GM21381 (cell line): ENCODE results near the gene MYRF.

ENCODE experiments used
- ATAC-seq: cut with Tn5 transposase; IDR thresholded peaks from one replicate; pipeline ENCODE4 v1.9.1; 2021; ENCODE audit warnings: mild to moderate bottlenecking, moderate library complexity; ENCODE audit not compliant: unreplicated experiment

MYRF gene

DNA sequence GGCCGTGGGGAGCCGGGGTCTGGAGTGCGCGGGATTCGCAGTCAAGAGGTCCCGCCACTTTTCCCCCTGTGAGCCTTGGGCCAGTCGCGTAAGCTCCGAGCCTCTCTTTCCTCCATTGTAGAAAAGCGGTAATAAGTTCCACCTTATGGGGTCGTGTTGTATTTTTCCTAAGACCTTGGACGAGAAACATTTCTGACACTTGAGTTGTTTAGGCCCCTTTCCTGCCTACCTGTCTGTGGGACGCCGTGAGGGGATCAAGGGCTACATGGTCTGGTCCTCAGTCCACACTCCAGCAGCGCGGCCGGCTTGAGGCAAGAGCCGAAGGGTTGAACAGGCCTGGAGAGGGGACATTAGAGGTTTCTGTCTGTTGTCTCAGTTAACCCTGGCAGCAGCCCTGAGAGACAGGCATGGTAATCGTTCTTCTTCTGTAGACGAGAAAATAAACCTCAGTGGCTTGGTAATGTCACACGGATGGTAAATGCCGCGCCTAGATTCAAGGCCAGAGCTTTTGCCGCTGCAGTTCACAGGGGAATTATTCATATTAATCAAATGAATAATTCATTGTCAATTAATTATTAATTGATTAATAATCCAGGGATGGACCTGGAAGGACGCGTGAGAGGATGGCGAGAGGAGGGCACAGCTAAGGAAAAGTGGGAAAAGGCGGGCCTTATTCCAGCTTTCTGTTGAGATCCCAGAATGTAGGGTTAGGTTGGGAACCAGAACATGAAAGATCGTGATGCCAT, 40.8 kb downstream of the MYRF start:
- peak; percentile 27 for ATAC-seq

DNA sequence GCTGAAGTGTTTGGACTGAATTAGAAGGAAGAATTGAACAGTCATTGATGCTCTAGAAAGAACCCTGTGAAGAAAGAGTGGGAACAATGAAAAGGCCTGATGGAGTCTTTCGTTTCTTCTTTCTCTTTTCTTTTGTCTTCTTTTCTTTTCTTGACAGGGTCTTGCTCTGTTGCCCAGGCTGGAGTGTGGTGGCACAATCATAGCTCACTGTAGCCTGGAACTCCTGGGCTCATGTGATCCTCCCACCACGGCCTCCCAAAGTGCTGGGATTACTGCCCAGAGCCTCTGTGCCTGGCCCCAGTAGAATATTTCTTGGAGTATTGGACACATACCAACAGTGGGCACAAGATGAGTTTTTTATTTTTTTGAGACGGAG, 41.4 kb downstream of the MYRF start:
- ATAC-seq: no peak

DNA sequence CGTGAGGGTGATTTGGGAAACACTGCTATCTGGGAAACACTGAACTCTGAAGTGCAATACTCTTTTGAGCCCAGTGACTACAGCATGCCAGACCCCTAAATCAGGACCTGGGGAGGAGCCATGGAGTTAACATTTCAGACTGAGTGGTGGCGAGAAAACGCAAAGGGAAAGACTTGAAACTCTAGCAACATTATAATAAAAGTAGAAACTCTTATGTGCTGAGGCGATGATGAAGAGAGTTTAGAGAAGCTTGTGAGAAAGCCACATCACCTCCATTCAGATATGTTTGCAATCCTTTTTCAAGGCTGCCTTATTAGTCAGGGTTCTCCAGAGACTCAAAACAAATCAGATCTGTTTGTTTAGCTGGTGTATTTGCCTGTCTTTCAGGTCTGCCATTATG, 42.1 kb downstream of the MYRF start:
- no peak for ATAC-seq

DNA sequence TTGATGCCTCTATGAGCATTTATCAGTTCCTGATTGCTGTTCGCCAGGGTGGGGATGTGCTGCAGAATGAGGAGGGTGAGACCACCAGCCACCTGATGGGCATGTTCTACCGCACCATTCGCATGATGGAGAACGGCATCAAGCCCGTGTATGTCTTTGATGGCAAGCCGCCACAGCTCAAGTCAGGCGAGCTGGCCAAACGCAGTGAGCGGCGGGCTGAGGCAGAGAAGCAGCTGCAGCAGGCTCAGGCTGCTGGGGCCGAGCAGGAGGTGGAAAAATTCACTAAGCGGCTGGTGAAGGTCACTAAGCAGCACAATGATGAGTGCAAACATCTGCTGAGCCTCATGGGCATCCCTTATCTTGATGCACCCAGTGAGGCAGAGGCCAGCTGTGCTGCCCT, 43.0 kb downstream of the MYRF start:
- ATAC-seq: no peak

DNA sequence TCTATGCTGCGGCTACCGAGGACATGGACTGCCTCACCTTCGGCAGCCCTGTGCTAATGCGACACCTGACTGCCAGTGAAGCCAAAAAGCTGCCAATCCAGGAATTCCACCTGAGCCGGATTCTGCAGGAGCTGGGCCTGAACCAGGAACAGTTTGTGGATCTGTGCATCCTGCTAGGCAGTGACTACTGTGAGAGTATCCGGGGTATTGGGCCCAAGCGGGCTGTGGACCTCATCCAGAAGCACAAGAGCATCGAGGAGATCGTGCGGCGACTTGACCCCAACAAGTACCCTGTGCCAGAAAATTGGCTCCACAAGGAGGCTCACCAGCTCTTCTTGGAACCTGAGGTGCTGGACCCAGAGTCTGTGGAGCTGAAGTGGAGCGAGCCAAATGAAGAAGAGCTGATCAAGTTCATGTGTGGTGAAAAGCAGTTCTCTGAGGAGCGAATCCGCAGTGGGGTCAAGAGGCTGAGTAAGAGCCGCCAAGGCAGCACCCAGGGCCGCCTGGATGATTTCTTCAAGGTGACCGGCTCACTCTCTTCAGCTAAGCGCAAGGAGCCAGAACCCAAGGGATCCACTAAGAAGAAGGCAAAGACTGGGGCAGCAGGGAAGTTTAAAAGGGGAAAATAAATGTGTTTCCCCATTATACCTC, 43.6 kb downstream of the MYRF start:
- no peak for ATAC-seq

DNA sequence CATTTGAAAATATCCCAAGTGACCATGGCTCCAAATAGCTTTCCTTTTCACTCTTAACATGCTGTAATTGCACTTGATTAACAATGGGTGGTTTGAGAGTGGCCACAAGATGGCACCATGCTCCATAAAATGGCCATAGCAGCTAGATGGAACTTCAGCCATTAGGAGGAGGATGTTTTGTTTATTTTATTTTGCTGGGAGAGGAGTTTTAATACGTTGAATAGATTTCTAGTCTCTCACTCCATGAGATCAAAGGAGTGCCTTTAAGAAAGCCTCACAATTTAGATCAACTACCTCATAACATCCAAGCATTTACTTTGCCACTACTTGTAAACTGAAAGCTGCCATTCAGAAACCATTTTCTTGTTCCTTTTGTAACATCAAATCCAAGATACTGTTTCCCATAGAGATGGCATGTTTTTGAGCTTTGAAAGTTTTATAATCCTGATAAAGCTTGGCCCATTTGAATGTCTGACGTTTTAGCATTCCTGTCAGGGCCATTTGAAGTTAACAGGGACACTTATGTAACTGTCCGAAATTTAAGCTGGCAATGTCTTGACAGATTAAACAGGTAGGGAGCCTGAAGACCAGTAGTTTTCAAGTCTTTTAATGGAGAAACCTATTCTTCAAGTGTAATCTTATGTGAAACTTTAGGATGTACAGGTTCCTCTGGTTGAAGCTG, 45.0 kb downstream of the MYRF start:
- ATAC-seq: no peak

DNA sequence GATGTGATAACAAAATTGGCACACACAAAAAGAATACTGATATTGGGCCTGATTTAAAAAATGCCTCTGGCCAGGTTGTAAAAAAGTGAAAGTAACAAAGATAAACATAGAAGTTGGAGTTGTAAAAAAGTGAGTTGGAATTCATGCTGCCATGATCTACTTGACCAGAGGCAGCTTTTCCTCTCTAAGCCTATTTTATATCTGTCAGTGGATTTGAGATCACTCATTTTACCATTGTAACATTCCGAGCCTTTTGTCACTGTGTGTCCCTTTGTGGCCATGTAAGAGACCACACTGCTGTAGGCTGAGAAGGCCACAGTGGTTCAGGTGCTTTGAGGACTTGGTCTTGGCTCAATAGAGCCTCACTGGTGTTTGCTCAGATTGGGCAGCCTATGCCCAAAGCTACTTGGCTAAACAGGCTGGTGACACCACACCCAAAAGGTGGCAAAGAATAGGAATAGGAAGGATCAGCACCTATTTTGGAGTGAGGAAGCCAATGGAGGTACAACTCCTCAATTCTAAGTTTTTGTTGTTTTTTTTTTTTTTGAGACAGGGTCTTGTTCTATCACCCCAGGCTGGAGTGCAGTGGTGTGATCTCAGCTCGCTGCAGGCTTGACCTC, 47.3 kb downstream of the MYRF start:
- no peak for ATAC-seq

DNA sequence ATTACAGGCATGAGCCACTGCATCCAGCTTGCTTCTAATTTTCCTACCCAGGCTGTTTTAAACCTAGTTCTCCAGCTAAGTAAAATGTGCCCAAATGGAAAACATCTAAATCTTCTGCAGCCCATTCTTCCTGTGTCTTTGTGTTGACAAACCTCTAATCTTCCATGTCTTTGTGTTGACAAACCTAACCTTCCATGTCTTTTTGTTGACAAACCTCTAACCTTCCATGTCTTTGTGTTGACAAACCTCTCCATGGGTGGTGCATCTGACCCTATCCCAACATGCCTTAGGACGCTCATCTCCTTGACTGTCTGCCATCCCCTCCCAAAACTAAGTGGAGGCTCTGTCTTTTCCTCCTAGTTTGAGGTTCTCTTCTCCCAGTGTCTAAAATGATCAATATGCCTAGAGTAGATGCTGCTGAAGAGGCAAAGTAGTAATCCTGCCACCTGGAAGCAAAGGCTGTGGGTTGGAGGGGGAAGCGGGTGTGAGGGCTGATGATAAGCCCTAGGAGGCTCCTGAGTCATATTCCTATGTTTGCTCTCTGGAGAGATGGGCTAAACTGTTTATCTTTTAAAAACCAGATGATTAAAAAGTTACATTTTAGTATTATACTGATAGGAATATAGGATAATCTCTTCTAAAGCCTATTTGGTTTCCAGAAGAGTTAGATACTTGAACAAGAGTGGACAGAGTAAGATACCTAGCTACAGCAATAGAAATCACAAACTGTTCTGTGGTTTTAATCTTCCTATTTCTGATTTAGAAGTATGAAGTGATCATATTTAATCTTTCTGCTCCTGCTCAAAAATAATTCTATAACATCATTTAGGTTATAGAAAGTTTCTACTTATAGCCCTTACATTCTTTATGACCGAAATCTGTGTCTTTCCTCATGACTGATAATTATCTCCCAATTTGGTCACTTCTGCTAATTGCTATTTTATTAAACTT, 48.2 kb downstream of the MYRF start:
- no peak for ATAC-seq

DNA sequence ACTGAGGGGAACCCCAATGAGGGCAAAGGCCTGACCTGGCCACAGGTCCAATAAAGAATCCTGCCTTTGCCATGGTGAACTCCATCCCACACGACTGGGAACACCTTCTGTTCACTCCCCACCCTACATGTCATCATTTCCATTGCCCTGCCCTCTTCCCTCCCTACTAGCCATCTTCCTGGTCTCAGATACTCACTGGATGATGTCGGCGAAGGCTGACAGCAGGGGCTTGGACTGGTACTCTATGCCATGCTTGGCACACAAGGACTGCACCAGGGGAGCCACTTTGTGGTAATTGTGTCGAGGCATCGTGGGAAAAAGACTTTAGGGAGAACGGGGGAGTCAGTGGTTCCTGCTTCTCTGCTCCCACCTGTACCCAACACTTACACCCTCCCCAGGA, 50.2 kb downstream of the MYRF start:
- no peak for ATAC-seq

DNA sequence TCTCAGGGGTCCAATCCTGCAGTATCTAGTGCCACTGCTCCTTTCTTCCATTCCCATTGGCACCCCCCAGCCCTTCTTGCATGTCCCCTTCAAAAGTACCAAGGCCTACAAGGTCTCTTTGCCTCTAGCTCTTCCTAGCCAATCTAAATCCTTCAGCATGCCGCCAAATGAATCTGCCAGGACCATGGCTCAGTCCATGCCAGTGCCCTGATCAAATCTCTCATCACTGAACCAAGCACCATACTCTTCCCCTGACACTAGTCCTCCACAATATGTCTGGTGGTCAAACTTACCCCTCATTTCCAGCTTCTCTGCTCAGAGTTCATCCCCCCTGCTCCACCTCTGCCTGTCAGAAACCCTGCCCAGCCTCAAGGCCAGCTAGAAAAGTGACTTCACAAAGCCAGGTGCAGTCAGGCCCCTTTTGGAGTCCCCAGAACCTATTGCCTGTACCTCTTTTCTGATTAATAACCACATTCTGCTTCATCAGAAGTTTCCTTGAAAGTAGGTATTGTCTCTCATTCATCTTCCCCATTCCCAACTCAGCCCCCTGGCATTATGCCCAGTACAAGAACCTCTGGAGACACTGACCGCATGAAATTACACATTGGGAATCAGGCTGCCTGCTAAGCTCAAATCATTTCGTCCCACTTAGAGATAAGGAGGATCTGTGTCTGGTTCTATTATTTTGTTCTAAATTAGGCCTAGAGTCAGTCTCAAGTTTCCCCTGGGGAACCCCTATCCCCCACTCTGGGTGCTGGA, 51.6 kb downstream of the MYRF start:
- no peak for ATAC-seq

DNA sequence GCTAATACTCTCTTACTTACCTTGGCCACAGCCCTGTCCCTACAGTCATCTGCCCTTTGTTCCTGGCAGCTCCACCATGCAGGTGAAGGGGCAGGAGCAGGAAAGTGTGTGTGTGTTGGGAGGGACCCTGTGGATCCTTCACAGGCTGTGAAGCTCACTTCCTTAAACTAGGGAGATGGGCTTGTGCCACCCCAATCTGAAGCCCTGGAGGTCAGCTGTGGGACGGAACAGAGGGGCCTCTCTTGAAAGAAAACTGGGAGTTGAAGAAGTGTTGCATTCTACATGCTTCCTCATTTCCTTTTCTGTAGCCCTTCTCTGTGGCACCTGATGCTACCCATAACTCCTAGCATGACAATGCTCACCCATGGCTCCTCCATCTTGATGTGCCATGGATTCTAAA, 52.7 kb downstream of the MYRF start:
- ATAC-seq: no peak

DNA sequence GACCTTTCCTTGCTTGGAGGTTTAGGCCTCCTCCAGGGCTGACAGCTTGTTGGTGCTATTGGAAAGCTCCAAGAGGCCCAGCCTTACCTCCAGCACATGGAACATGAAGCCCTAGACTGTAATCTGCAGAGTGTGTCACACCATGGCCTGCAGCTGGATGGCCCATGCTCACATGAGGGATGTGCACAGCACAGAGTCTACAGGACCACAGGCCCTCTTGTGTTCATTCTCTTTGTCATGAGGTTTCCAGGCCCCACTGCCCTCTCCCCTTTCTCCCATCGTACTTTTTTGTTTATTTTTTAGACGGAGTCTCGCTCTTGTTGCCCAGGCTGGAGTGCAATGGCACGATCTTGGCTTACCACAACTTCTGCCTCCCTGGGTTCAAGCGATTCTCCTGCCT, 54.3 kb downstream of the MYRF start:
- ATAC-seq: no peak

DNA sequence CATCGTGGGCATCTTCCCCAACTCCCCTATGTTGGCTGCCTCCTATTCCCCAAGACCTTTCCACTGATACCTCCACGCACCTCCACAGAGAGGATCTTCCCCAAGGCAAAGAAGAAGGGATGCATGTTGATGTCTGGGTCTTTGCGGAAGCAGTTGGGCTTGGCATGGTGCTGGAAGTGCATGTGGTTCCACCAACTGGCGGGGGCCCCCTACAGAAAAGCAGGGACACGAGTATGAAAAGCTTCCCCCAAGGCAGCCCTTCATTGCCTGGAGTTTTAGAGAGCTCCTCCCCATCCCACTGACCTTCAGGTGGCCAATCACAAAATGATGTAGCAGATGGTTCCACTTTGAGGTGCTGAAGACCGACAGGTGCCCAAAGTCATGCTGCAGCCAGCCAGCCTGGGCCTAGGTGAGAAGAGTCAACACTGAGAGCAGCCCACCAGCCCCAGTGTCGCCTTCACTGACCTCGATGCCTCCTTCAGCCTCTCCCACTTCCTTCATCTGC, 58.3 kb downstream of the MYRF start:
- ATAC-seq: no peak

DNA sequence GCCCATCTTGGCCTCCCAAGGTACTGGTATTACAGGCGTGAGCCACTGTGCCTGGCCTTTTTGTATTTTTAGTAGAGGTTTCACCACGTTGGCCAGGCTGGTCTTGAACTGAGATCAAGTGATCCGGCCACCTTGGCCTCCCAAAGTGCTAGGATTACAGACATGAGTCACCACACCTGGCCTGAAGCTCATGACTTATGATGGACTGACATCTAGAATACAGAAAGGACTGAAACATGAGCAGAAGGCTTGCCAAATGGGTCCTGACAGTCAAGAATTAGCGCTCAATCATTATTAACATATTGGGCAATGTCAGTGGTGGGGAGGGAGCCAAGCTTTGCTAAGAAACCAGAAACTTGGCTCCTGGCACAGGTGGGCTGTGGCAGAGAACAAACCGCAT, 59.4 kb downstream of the MYRF start:
- ATAC-seq: no peak

DNA sequence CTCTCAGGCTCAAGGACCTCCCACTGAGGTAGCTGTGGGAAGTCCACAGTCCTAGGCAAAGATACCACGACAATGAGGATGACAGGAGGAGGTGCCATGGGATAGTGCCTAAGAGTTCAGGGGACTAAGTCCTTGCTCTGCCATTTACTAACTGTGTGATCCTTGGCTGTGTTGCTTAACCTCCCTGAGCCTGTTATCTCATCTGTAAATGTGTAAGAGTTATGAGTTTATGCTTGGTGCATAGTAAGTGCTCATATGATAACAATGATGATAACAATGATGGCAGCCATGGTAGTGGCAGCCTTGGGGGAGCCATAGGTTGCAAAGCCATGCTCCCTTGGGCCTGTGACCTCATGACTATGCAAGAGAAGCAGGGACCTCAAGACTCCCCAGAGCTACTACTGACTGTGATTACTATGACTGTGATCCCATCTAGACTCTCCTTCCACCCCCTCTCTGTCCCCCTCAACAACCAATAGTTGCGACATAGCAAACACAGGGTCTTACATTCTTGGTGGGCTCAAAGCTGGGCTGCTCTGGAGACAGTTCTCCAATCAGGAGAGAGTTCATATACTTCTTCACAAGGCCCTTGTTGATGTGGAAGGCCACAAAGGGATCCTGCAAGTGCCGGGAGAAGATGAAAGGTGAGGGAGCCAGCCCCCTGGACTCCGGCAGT, 60.4 kb downstream of the MYRF start:
- ATAC-seq: no peak

DNA sequence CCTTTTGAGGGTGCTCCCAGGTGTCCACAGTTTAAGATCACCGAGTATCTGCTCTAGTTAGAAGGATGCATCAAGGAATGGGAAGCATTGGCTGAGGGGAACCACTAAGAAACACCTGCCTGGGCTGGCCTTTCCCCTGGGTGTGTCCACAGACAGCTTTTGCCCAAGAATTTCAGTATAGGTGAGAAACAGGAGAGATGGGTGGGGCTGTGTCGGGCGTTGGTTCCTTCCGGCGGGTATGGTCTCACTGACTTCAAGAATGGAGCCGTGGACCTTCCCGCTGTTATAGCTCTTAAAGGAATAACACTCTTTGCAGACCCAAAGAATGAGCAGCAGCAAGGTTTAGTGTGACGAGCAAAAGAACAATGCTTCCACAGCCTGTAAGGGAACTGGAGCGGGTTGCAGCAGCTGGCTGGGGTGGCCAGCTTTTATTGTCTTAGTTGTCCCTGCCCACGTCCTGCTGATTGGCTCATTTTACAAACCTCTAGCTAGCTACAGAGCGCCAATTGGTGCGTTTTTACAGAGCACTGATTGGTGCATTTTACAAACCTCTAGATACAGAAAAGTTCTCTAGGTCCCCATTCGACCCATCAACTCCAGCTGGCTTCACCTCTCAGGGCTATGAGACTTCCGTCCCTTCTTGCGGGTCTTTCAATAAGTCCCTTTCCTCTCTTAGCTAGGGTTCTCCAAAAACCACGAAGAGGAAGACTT, 62.0 kb downstream of the MYRF start:
- ATAC-seq: no peak

DNA sequence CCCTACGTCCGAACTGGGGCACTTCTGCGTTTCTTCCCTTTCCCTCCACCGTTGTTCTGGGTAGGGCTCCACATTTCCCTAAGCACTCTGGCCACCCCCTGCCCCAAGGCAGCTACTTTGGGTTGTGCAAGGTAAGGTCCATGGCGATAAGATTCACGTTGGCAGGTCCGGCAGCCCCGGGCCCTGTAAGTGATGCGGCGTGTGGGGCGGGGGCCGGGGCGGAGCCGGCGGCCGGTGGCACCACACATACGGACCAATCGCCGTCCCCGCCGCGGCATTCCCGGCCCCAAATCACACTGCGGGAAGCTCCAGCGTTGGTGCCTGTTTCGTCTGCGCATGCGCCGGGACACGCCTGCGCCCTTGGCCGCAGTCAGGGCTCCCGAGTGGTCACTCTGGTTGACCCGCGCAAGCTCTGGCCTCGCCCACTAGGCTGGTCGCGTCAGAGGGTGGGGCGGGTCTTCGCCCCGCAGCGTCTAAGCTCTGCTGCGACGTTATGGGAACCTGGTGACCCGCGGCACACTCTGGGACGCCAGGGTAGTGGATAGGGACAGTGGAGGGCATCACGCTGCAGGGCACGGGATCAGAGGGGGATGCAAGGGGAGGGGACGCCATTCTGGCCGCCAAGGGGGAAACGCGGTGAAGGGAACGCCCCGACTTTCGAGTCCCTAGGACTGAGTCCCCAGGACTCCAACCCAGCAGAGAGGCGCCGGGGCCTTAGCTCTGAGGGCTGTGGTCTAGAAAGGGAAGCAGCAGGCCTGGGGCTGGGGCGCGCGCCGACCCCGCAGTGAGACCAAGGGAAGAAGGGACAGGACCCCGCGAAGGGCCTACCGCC, 62.7 kb downstream of the MYRF start:
- ATAC-seq: peak; percentile 61
